ENCODE results near the gene FZD7.

FZD7 gene

DNA sequence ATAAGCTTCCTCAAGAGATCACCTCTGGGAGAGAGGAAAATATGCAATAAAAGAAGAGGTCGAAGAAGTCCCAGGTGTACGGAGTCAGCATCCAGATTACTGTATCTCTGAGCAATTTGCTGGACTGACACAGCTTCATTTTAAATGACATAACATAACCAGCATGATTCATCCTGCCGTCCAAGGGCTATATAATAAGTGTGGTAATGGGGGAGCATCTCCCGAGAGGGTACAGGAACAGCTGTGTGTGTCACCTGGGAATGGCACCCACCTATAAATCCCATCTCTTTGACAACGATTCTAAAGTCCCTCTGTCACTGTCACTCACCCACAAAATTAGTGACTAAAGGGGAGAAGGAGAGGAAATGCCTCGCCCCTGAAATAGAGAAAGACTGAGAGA is 19.3 kb upstream of the FZD7 start:
- DNase-seq (ENCODE audit: low read depth in 2 of 2): no peak

DNA sequence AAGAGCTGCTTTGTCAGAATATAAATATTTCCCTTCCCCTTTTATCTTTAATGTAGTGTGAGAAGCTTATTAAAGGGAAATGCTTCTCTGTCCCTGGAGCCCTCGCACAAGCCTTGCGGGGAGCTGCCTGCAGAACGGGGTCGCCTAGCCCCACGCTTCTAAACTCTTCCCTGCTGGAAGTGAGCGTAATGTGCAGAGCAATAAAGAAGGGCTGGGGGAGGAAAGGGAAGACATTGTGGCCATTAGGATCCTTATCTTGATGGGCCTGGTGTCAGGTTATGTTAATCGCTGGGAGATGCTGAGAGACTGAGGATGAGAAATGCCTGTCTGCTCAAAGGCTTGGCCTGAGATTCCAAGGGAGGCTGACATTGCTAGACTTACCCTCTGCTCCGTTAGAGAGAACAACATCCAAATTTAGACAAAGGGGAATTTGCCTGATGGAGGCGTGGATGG is 18.9 kb upstream of the FZD7 start:
- no peak for DNase-seq (ENCODE audit: low read depth in 2 of 2)

DNA sequence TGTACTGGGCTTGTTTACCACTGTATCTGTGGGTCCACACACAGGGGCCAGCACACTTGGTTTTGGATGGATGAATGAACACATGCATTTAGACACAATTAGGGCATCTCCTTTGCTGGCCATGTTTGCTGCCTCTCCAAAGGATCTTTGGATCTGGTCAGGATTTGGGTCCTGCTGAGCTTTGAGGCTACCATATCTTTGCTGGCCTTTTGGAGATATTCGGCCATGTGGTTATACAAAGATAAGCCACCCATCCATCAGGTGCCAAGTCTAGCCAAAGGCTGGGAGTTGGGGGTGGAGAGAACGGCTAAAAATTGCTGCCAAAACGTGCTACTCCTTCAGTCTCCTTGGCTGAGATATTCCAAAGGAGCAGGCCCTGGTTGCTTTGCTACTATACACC is 18.2 kb upstream of the FZD7 start:
- no peak for DNase-seq (ENCODE audit: low read depth in 2 of 2)

DNA sequence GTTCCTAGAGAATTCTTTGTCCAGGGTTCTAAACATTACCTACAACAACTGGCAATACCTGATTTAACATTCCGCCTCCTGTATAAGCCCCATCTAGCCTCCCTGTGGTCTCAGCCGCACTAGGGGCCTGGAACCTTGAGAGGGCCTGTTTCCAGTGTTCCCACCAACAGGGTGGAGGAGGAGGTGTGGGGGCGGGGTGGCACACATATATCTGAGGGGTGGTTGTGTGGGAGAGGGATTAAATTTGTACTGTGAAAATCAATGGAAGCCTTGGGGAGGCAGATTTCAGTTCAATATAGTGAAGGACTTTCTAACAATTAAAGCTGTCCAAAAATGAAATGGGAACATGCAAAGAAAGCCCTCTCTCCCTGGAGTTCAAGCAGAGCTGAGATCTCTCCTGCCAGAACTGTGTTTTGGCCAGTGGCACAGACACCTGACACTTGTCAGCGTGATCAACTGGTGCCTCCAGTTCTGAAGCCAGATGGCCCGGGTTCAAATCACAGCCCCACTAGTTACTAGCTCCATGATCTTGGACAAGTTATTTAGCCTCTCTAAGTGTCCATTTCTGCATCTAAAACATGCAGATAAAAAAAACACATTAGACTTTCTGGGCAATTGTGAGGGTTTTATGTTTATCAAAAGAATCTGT is 17.0 kb upstream of the FZD7 start:
- DNase-seq (ENCODE audit: low read depth in 2 of 2): no peak

DNA sequence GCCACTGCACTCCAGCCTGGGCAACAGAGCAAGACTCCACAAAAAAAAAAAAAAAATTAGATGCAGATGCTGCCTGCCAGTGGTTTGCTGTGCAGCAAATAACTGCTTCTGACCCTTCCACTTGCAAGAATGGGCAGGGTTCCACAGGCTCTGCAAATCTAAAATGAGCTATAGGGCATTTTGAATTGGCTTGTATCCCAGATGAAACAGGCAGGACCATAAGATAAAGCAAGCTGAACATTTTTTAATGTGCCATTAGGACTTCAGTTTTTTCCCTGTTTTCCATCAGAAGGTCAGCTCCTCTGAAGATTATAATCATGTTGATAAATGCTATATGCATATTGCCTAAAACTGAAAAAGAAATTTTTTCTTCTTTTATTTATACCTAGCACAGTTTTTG is 15.7 kb upstream of the FZD7 start:
- no peak for DNase-seq (ENCODE audit: low read depth in 2 of 2)

DNA sequence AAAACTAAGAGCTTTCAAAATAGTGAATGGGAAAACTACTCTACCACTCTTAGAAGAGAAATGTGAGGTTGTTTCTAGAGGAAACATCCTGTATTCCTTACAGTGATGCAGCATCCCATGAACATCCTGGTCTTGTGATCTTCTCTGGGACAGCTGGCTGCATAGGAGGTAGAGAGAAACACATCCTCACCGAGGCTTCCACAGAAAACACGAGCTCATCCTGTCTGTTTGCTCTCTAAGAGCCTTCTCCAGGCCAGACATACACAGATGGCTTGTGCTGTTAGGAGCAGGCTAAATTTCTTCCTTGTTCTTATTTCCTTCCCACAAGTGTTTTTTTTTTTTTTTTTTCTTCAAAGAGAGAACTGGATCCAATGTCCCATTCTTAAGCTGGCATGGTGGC is 14.7 kb upstream of the FZD7 start:
- DNase-seq (ENCODE audit: low read depth in 2 of 2): no peak

DNA sequence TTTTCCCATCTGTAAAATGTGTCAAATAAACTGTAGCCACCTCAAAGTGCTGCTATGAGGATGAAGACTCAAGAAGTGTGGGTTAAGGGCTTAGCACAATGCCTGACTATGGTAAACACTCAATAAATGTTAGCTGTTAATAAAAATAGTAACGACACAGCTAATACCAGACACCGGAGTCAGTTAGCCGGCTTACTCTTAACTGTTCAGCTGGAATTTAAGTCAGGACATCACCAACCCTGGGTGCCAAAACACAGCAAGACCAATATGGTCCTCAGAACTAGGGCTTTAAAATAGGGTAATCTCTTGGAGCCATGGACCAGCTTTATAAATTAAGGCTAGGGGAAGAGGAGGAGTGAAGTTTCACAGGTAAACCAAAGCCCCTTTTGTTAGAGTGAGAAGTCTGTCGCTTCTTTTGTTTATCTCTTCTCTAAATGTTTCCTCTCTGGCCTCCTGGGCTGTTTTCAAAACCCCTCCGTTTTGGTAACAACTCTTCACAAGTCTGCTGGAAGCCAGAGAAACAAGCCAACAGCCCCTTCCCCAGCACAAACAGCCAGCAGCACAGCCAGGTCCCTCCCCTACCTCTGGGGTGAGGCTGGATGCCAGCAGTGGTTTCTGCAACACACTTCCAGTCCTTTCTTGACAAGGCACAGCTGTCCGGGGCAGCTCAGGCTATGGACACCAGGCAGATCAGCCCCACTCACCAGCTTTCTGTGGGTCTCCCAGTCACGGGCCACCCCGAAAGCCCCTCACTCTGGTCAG is 13.8 kb upstream of the FZD7 start:
- no peak for DNase-seq (ENCODE audit: low read depth in 2 of 2)

DNA sequence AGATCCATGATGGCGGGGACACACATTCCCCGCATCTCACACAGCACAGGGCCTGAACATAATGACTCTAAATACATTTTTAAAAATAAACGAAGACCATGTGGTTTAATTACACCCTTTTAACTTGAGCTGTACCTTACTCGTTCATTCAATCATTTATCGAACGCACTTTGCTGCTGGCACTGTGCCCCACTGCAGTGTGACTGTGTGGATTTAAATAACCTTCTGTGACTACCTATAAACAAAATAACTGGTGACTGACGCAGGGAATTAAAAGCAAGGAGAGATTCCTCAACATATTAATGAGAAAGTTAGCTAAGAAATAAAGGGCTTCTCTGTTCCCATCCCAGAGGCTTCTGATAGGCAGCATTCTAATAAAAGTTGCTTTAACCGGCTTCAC is 10.9 kb upstream of the FZD7 start:
- no peak for DNase-seq (ENCODE audit: low read depth in 2 of 2)

DNA sequence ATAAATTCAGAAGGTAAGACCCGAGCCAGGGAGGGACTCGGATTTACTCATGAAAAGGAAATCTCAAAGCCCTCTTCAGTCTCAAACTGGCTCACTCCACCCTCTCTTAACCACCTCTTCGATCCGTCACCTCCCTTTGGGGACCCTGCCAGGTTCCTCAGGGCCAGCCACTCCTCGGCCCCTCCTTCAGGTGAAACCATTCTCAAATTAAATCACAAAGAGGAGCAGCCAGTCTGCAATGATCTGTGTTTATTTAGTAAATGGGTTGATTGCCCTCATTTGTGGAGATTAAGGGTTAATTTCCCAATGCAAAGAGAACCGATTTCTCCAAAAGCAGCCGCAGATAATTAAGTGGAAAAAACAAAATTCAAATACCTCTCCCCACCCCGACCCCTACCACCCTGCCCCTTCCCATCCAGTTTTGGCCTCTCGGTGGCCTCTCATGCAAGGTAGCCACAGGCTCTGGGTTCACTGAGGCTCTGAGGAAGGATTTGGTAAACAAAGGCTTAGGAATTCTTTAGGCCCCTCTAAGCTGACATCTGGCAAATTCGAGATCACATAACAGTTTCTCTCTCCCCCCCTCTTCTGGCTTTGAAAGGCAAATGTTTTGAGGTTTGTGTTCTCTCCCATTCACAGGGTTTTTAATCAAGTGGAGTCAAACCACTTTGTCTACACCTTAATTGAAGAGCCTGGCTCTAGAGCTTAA is 10.3 kb upstream of the FZD7 start:
- no peak for DNase-seq (ENCODE audit: low read depth in 2 of 2)

DNA sequence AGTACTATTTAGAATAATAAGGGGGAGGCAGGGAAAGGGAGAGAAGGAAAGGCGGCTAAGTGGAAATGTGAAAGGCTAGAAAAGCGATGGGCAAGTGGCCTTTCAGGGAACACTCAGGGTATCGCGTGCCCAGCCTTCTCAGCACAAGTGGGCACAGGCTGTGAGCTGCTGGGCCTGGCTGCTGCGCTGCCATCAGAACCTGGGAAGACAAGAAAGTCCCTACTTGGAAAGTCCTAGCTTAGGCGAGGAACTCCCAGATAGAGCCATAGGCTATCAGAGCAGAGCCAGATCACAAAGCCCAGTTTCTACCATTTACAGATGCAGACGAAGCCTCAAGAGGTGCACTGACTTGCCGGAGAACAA is 9.8 kb upstream of the FZD7 start:
- DNase-seq (ENCODE audit: low read depth in 2 of 2): no peak

DNA sequence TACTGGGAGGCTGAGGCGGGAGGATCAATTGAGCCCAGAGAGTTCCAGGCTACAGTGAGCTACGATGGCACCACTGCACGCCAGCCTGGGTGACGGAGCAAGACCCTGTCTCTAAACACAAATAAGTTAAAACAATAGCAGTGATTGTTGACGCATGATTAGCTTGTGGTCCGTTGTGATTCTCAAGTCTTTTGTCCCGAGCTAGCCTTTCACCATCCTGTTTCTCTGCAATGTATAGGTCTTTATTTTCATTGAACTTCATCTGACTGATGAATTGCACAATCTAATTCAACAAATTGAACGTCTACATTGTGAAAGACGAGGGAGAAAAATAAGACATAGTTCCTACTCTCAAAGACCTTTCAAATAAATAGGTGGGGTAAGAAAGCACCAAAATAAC is 8.8 kb upstream of the FZD7 start:
- no peak for DNase-seq (ENCODE audit: low read depth in 2 of 2)

DNA sequence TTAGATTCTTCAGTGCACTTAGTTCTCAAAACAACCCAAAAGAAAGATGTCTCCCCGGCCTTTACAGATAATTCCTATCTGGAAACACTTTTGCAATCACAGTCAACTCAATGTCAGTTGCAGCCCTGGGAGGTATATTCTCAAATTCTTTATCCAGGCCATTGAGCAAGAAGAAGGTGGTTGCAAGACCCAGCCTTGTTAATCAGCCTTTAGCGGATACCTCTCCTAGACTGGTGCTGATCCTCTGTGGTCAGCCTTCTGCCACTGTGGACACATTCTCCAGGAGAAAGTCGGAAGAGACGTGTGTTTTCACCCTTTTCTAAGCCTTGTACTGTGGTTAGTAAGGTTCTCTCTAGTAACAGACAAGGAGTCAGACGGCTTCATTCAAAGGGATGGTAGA is 7.8 kb upstream of the FZD7 start:
- DNase-seq (ENCODE audit: low read depth in 2 of 2): no peak

DNA sequence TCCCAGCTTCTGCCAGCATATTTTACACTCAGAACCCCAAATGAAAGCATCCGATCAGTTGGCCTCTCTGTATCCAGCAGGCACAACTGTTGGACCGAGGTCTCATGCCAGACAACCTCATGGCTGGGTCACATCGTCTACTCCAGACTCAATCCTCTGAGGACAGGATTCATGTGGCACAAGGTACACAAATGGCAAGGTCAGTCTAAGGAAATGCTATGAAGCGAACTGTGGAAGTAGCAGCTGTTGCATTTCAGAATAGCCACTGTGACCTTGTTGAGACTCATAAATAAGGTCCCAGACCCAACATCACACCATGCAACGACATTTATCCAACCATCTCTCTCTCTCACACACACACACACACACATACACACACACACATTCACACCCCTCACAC is 7.1 kb upstream of the FZD7 start:
- DNase-seq (ENCODE audit: low read depth in 2 of 2): no peak

DNA sequence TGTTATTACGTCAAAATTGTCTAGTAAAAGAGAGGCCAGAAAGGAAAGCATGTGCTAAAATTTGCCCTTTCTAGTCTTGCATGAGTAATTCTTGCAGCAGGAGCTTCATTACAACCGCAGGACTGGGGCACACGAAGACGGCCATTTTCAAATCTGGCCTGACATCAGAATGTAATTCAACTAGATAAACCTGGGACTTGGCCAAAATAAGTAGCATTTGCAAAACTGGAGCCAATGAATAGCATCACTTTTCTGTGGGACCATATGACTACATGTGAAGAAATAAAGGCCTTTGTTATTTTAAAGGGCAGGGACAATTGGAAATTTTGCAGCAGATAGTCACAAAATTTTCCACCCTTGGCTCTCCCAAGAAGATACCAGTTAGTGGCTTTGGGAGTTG is 3.0 kb upstream of the FZD7 start:
- no peak for DNase-seq (ENCODE audit: low read depth in 2 of 2)

DNA sequence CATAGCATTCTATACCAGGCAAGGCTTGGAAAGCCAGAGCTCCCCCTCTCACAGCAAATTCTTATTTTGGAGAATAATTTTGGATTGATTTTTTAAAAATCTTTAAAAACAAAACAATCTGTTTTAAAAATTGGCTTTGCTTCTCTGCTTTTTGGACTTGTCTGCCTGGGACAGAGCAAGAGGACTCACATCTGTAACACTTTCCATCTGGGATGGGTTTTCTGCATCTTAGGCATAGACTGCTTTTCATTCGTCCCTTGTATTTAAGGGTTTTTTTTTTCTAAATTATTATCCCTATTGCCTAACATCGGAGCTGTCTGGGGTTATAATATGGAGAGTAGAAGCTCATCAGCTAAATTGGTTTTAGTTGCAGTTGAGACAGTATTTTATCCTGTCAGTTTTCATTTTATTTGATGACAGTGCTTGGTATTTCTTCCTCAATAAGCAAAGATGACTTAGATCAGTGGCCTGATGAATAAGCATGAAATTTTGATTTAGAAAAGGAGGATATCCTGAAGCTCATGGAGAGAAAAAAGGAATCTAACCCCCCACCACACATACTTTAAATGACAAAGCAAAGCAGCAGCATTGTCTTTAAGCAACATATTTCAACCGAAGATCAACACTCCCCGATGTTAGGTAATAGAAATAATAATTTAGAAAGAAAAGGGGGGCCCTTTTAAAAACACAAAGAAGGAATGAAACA is 2.3 kb upstream of the FZD7 start:
- DNase-seq (ENCODE audit: low read depth in 2 of 2): no peak

DNA sequence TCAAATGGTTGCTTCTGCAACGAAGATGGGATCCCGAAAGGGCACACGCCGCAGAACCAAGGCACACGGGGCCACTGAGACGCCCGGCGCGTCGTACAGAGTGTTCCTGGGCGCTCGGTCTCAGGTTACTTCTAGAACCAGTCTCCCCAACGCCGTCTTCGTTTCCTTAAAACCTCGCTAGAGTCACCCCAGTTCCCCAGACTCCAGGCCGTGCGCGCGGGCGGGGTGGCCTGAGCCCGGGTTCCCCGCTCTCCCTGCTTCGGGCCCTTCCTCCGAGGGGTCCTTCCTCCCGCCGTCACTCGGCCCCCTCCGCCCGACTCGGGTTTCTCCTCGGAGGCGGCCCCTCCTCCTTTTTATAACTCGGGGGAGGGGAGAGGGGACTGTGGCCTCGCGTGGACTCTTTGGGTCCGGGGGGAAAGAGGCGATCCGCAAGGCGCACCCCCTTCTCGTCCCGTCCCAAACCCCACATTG is 774 bp upstream of the FZD7 start:
- DNase-seq (ENCODE audit: low read depth in 2 of 2): peak in 1 of 2 donors; percentile 10

DNA sequence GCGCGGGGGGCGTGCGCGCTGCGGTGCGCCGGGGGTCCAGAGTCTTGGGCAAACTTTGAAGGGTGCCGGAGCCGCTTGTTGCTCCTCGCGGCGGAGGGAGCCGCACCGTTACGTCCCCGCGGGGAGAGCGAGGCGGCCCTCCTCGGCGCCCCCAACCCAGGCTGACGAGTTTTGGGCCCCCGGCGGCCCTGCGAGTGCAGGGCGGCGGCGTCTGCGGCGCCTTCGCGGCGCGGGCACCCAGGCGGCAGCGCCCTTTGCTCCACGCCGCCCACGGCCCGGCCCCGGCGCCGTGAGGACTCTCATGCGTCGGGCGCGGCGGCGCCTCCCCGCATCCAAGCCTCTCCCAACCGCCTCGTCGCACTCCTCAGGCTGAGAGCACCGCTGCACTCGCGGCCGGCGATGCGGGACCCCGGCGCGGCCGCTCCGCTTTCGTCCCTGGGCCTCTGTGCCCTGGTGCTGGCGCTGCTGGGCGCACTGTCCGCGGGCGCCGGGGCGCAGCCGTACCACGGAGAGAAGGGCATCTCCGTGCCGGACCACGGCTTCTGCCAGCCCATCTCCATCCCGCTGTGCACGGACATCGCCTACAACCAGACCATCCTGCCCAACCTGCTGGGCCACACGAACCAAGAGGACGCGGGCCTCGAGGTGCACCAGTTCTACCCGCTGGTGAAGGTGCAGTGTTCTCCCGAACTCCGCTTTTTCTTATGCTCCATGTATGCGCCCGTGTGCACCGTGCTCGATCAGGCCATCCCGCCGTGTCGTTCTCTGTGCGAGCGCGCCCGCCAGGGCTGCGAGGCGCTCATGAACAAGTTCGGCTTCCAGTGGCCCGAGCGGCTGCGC is 814 bp downstream of the FZD7 start:
- no peak for DNase-seq (ENCODE audit: low read depth in 2 of 2)

DNA sequence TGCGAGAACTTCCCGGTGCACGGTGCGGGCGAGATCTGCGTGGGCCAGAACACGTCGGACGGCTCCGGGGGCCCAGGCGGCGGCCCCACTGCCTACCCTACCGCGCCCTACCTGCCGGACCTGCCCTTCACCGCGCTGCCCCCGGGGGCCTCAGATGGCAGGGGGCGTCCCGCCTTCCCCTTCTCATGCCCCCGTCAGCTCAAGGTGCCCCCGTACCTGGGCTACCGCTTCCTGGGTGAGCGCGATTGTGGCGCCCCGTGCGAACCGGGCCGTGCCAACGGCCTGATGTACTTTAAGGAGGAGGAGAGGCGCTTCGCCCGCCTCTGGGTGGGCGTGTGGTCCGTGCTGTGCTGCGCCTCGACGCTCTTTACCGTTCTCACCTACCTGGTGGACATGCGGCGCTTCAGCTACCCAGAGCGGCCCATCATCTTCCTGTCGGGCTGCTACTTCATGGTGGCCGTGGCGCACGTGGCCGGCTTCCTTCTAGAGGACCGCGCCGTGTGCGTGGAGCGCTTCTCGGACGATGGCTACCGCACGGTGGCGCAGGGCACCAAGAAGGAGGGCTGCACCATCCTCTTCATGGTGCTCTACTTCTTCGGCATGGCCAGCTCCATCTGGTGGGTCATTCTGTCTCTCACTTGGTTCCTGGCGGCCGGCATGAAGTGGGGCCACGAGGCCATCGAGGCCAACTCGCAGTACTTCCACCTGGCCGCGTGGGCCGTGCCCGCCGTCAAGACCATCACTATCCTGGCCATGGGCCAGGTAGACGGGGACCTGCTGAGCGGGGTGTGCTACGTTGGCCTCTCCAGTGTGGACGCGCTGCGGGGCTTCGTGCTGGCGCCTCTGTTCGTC is 1.7 kb downstream of the FZD7 start:
- no peak for DNase-seq (ENCODE audit: low read depth in 2 of 2)

DNA sequence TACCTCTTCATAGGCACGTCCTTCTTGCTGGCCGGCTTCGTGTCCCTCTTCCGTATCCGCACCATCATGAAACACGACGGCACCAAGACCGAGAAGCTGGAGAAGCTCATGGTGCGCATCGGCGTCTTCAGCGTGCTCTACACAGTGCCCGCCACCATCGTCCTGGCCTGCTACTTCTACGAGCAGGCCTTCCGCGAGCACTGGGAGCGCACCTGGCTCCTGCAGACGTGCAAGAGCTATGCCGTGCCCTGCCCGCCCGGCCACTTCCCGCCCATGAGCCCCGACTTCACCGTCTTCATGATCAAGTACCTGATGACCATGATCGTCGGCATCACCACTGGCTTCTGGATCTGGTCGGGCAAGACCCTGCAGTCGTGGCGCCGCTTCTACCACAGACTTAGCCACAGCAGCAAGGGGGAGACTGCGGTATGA is 2.3 kb downstream of the FZD7 start:
- no peak for DNase-seq (ENCODE audit: low read depth in 2 of 2)

DNA sequence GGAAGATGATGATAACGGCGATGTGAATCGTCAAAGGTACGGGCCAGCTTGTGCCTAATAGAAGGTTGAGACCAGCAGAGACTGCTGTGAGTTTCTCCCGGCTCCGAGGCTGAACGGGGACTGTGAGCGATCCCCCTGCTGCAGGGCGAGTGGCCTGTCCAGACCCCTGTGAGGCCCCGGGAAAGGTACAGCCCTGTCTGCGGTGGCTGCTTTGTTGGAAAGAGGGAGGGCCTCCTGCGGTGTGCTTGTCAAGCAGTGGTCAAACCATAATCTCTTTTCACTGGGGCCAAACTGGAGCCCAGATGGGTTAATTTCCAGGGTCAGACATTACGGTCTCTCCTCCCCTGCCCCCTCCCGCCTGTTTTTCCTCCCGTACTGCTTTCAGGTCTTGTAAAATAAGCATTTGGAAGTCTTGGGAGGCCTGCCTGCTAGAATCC is 3.0 kb downstream of the FZD7 start:
- DNase-seq (ENCODE audit: low read depth in 2 of 2): no peak
